Neural cell (in vitro differentiated cells): ENCODE measurements around the gene SLPI. TPM values are rescaled to one million over a fixed set of nuclear protein-coding genes. Genes with fewer than 3 reads are reported as not detected.

Experiments used
- H2AFZ ChIP-seq: fragments of 200-600, 300-800 bp; sonication (generic), shearing (Covaris generic); 2 replicates; pipeline ENCODE4 v1.6.0; 2014; ENCODE audit warnings: low read depth, mild to moderate bottlenecking, antibody characterized with exemption, low read length, moderate library complexity
- H3F3A ChIP-seq: fragments of 200-600 bp; shearing (Covaris generic); 2 replicates; pipeline ENCODE4 v1.6.1; 2016; ENCODE audit warnings: mild to moderate bottlenecking, moderate library complexity, mixed read lengths, antibody characterized with exemption, low read length; ENCODE audit not compliant: insufficient read depth, poor library complexity, severe bottlenecking
- H3K27ac ChIP-seq: fragments of 200-600, 300-800 bp; sonication (generic), shearing (Covaris generic); 2 replicates; pipeline ENCODE4 v1.5.1; 2014; ENCODE audit warnings: mild to moderate bottlenecking, low read length, moderate library complexity
- H3K27me3 ChIP-seq: fragments of 300-800, 200-600 bp; sonication (generic), shearing (Covaris generic); 2 replicates; pipeline ENCODE4 v1.6.0; 2014; ENCODE audit warnings: mild to moderate bottlenecking, low read depth, low read length, moderate library complexity; ENCODE audit not compliant: insufficient read depth
- H3K36me3 ChIP-seq: fragments of 300-800, 200-600 bp; sonication (generic), shearing (Covaris generic); 2 replicates; pipeline ENCODE4 v1.5.1; 2014; ENCODE audit warnings: mild to moderate bottlenecking, antibody characterized with exemption, low read length, moderate library complexity; ENCODE audit not compliant: insufficient read depth
- H3K4me2 ChIP-seq: fragments of 300-800, 200-600 bp; sonication (generic), shearing (Covaris generic); 2 replicates; pipeline ENCODE4 v1.6.0; 2014; ENCODE audit warnings: mild to moderate bottlenecking, low read length
- H3K4me3 ChIP-seq: fragments of 300-800, 200-600 bp; sonication (generic), shearing (Covaris generic); 2 replicates; pipeline ENCODE4 v1.5.1; 2014; ENCODE audit warnings: mild to moderate bottlenecking, low read length, moderate library complexity
- H3K79me2 ChIP-seq: fragments of 200-600 bp; shearing (Covaris generic); replicated peaks from 2 replicates; pipeline ENCODE4 v1.6.0; 2014; ENCODE audit warnings: mild to moderate bottlenecking, low read length, moderate library complexity; ENCODE audit not compliant: insufficient read depth
- H3K9ac ChIP-seq: fragments of 300-800, 200-600 bp; sonication (generic), shearing (Covaris generic); 2 replicates; pipeline ENCODE4 v1.6.1; 2016; ENCODE audit warnings: mild to moderate bottlenecking, low read length, mixed read lengths
- H3K9me2 ChIP-seq: fragments of 200-600 bp; shearing (Covaris generic); 2 replicates; pipeline ENCODE4 v1.6.1; 2016; ENCODE audit warnings: mild to moderate bottlenecking, low read length, mixed read lengths; ENCODE audit not compliant: insufficient read depth
- H3K9me3 ChIP-seq: fragments of 200-600, 300-800 bp; sonication (generic), shearing (Covaris generic); 2 replicates; pipeline ENCODE4 v1.6.1; 2016; ENCODE audit warnings: mild to moderate bottlenecking, mixed run types, low read length, moderate library complexity, mixed read lengths
- H4K20me1 ChIP-seq: fragments of 200-600 bp; shearing (Covaris generic); 2 replicates; pipeline ENCODE4 v1.6.1; 2016; ENCODE audit warnings: mild to moderate bottlenecking, mixed run types; ENCODE audit not compliant: insufficient read depth
- EP300 ChIP-seq: fragments of 450-650 bp; conservative IDR thresholded peaks from 2 replicates; pipeline ENCODE4 v1.6.1; 2014; ENCODE audit warnings: antibody characterized with exemption, mild to moderate bottlenecking, moderate library complexity; ENCODE audit not compliant: poor library complexity, severe bottlenecking
- EZH2 ChIP-seq: fragments of 200-600, 300-800 bp; shearing (Covaris generic), sonication (generic); IDR thresholded peaks from 2 replicates; pipeline ENCODE4 v1.6.1; 2014; ENCODE audit warnings: antibody characterized with exemption, low read length, borderline replicate concordance, mild to moderate bottlenecking; ENCODE audit not compliant: insufficient read depth, poor library complexity, severe bottlenecking
- MXI1 ChIP-seq: fragments of 450-650 bp; conservative IDR thresholded peaks from 2 replicates; pipeline ENCODE4 v1.6.1; 2014; ENCODE audit warnings: antibody characterized with exemption, mild to moderate bottlenecking; ENCODE audit not compliant: poor library complexity, severe bottlenecking
- POLR2AphosphoS5 ChIP-seq: IDR thresholded peaks from 2 replicates; pipeline ENCODE4 v1.6.1; 2012
- RAD21 ChIP-seq: fragments of 450-650 bp; conservative IDR thresholded peaks from 2 replicates; pipeline ENCODE4 v1.6.1; 2014; ENCODE audit warnings: antibody characterized with exemption, mild to moderate bottlenecking, moderate library complexity
- TAF1 ChIP-seq: IDR thresholded peaks from 2 replicates; pipeline ENCODE4 v1.6.1; 2012; ENCODE audit warnings: low read depth
- polyA plus RNA-seq: library from polyadenylated mRNA; depleted of rRNA; stranded (reverse); fragments of >200 nt; gene quantifications from 2 replicates; pipeline ENCODE4 v1.2.3, GENCODE V29; 2014
- TF ChIP-seq, protein P1 (sequence below): fragments of 450-650 bp; IDR thresholded peaks from 2 replicates; pipeline ENCODE4 v1.5.1; 2014; ENCODE audit warnings: antibody characterized with exemption, mild to moderate bottlenecking, moderate library complexity; ENCODE audit not compliant: poor library complexity, severe bottlenecking
- TF ChIP-seq, protein P2 (sequence below): IDR thresholded peaks from 2 replicates; pipeline ENCODE4 v1.6.1; 2012; ENCODE audit warnings: borderline replicate concordance

SLPI gene
- polyA plus RNA-seq, 1 donor from 2014 or later = not detected

GRCh38 chr20:45238139-45238538 lies 16.2 kb downstream of the SLPI start:
- Histone ChIP-seq H4K20me1 (no peaks in the 10 kb centered on the region), H3K9me3 (no peaks in the 10 kb centered on the region), H3K36me3 (no peaks in the 10 kb centered on the region), H3K9ac (no peak overlapping the region), H3K27me3 (no peaks in the 10 kb centered on the region), H3K4me3 (no peak overlapping the region), H3K4me2 (no peak overlapping the region), H3K9me2 (no peaks in the 10 kb centered on the region), H3F3A (no peaks in the 10 kb centered on the region), H3K27ac (no peak overlapping the region), H3K79me2 (no peaks in the 10 kb centered on the region), H2AFZ (no peak overlapping the region)
- TF ChIP-seq MXI1 (no peak), TAF1 (no peak), EP300 (no peak), EZH2 (no peak), RAD21 (no peak), POLR2AphosphoS5 (no peak)
- TF ChIP-seq, protein P1, sequence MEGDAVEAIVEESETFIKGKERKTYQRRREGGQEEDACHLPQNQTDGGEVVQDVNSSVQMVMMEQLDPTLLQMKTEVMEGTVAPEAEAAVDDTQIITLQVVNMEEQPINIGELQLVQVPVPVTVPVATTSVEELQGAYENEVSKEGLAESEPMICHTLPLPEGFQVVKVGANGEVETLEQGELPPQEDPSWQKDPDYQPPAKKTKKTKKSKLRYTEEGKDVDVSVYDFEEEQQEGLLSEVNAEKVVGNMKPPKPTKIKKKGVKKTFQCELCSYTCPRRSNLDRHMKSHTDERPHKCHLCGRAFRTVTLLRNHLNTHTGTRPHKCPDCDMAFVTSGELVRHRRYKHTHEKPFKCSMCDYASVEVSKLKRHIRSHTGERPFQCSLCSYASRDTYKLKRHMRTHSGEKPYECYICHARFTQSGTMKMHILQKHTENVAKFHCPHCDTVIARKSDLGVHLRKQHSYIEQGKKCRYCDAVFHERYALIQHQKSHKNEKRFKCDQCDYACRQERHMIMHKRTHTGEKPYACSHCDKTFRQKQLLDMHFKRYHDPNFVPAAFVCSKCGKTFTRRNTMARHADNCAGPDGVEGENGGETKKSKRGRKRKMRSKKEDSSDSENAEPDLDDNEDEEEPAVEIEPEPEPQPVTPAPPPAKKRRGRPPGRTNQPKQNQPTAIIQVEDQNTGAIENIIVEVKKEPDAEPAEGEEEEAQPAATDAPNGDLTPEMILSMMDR = no peak
- TF ChIP-seq, protein P2, sequence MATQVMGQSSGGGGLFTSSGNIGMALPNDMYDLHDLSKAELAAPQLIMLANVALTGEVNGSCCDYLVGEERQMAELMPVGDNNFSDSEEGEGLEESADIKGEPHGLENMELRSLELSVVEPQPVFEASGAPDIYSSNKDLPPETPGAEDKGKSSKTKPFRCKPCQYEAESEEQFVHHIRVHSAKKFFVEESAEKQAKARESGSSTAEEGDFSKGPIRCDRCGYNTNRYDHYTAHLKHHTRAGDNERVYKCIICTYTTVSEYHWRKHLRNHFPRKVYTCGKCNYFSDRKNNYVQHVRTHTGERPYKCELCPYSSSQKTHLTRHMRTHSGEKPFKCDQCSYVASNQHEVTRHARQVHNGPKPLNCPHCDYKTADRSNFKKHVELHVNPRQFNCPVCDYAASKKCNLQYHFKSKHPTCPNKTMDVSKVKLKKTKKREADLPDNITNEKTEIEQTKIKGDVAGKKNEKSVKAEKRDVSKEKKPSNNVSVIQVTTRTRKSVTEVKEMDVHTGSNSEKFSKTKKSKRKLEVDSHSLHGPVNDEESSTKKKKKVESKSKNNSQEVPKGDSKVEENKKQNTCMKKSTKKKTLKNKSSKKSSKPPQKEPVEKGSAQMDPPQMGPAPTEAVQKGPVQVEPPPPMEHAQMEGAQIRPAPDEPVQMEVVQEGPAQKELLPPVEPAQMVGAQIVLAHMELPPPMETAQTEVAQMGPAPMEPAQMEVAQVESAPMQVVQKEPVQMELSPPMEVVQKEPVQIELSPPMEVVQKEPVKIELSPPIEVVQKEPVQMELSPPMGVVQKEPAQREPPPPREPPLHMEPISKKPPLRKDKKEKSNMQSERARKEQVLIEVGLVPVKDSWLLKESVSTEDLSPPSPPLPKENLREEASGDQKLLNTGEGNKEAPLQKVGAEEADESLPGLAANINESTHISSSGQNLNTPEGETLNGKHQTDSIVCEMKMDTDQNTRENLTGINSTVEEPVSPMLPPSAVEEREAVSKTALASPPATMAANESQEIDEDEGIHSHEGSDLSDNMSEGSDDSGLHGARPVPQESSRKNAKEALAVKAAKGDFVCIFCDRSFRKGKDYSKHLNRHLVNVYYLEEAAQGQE = no peak

- no peaks in the 10 kb centered on the region for H3F3A ChIP-seq
- no peaks in the 10 kb centered on the region for H3K27me3 ChIP-seq
- H3K27ac ChIP-seq = no peak overlapping the region
- H3K9me3 ChIP-seq = no peaks in the 10 kb centered on the region
- H3K9ac ChIP-seq = no peak overlapping the region
- TF ChIP-seq, protein P2 = no peak
- TF ChIP-seq EZH2 = no peak
- TF ChIP-seq EP300 = no peak
- no peak for TF ChIP-seq POLR2AphosphoS5
- H3K4me3 ChIP-seq = no peak overlapping the region
- H3K36me3 ChIP-seq = no peaks in the 10 kb centered on the region
- H3K4me2 ChIP-seq = no peak overlapping the region
- H3K79me2 ChIP-seq = no peaks in the 10 kb centered on the region
- no peaks in the 10 kb centered on the region for H3K9me2 ChIP-seq
- H2AFZ ChIP-seq = no peak overlapping the region
- no peaks in the 10 kb centered on the region for H4K20me1 ChIP-seq
Measured at GRCh38 chr20:45235995-45236394, 18.4 kb downstream of the SLPI start.
